A204.1 (cell line): Measurements from ENCODE around the gene PPP1R12A.
"Not testable (repeated sequence)": the region's sequence is repeated elsewhere in the genome, so short reads cannot be mapped to it uniquely, and the experiment has no call there.

Experiments
- FAIRE-seq: peaks from 2 replicates; lab custom pipeline; 2012; peaks lifted over from hg19 to GRCh38; lab: Jason Lieb, UNC

The PPP1R12A gene

GRCh38 chr12:79891506-79892162 is 43.3 kb downstream of the PPP1R12A start:
- no peak for FAIRE-seq

GRCh38 chr12:79887890-79888289 is 47.0 kb downstream of the PPP1R12A start:
- no peak for FAIRE-seq

GRCh38 chr12:79886917-79887519 is 47.9 kb downstream of the PPP1R12A start:
- FAIRE-seq = peak; percentile 83

GRCh38 chr12:79885911-79886490 is 48.9 kb downstream of the PPP1R12A start:
- no peak for FAIRE-seq

GRCh38 chr12:79884401-79885006 is 50.4 kb downstream of the PPP1R12A start:
- no peak for FAIRE-seq

- no peak for FAIRE-seq
Observed at GRCh38 chr12:79883216-79883615, 51.7 kb downstream of the PPP1R12A start.

GRCh38 chr12:79881351-79881750 is 53.5 kb downstream of the PPP1R12A start:
- FAIRE-seq = no peak

- FAIRE-seq = not testable (repeated sequence)
Observed at GRCh38 chr12:79878506-79878905, 56.4 kb downstream of the PPP1R12A start.

- no peak for FAIRE-seq
Observed at GRCh38 chr12:79877246-79877645, 57.7 kb downstream of the PPP1R12A start.

GRCh38 chr12:79874665-79875064 is 60.2 kb downstream of the PPP1R12A start:
- no peak for FAIRE-seq

GRCh38 chr12:79873201-79873600 is 61.7 kb downstream of the PPP1R12A start:
- no peak for FAIRE-seq

GRCh38 chr12:79871621-79872020 is 63.3 kb downstream of the PPP1R12A start:
- FAIRE-seq = no peak

- FAIRE-seq = no peak
Observed at GRCh38 chr12:79870916-79871315, 64.0 kb downstream of the PPP1R12A start.

GRCh38 chr12:79859646-79860045 is 75.3 kb downstream of the PPP1R12A start:
- FAIRE-seq = no peak

GRCh38 chr12:79858518-79858917 is 76.4 kb downstream of the PPP1R12A start:
- FAIRE-seq = no peak

GRCh38 chr12:79857675-79858074 is 77.2 kb downstream of the PPP1R12A start:
- FAIRE-seq = no peak

GRCh38 chr12:79850610-79851299 is 84.1 kb downstream of the PPP1R12A start:
- no peak for FAIRE-seq

GRCh38 chr12:79848339-79848738 is 86.6 kb downstream of the PPP1R12A start:
- FAIRE-seq = no peak

GRCh38 chr12:79847417-79847816 is 87.5 kb downstream of the PPP1R12A start:
- FAIRE-seq = no peak

- no peak for FAIRE-seq
Observed at GRCh38 chr12:79844693-79845092, 90.2 kb downstream of the PPP1R12A start.

GRCh38 chr12:79843978-79844377 is 90.9 kb downstream of the PPP1R12A start:
- no peak for FAIRE-seq

GRCh38 chr12:79842630-79843029 is 92.3 kb downstream of the PPP1R12A start:
- no peak for FAIRE-seq

GRCh38 chr12:79841878-79842265 is 93.0 kb downstream of the PPP1R12A start:
- no peak for FAIRE-seq
